HTR-8/SVneo (cell line): Measurements from ENCODE around the gene NSD1.

Source experiments
- DNase-seq: peaks from one replicate; pipeline ENCODE4 v3.0.0; 2011; ENCODE audit warnings: low spot score, mixed read lengths; ENCODE audit not compliant: insufficient read length
- FAIRE-seq: peaks from 2 replicates; lab custom pipeline; 2011; peaks lifted over from hg19 to GRCh38; lab: Jason Lieb, UNC

Gene NSD1

DNA sequence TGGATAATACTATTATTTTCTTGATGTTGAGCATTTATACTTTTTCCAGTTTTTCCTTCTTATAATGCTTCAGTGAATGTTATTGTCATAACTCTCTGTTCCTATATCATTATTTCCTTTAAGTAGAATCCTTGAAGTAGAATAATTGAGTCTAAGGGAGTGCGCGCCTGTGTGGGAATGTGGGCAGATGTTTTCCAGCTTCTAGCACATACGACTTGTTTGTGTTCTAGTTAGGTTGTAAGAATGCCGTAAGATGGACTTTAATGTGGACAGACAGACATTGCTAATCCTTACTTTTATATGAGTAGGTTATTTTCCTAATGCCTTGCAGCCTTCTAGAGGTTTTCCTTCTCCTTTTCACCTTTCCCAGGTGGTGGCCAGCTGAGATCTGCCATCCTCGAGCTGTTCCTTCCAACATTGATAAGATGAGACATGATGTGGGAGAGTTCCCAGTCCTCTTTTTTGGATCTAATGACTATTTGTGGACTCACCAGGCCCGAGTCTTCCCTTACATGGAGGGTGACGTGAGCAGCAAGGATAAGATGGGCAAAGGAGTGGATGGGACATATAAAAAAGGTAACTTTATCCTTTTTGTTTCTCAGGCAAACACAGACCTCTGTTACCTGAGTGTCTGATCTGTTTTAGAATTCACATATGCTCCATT is 135.8 kb downstream of the NSD1 start:
- no peak for FAIRE-seq
- DNase-seq, result no peak

DNA sequence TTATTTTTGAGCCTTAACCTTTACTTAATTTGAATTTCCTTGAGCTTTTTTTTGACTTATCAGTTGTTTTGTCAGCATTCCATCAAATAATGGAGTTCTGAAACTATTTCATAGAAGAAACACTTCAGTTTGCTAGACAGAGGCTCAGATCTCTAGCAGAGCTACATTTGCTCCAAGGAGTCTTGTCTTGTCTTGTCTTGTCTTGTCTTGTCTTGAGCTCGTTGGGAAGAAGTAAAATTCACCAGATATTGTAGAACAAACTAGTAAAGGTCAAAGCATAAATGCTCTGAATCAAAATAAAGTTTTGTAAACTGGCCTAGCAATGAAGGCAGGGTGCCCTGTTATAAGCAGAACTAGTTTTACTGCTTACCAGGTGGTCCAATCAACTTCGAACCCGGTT is 136.4 kb downstream of the NSD1 start:
- FAIRE-seq, result no peak
- DNase-seq, result no peak

DNA sequence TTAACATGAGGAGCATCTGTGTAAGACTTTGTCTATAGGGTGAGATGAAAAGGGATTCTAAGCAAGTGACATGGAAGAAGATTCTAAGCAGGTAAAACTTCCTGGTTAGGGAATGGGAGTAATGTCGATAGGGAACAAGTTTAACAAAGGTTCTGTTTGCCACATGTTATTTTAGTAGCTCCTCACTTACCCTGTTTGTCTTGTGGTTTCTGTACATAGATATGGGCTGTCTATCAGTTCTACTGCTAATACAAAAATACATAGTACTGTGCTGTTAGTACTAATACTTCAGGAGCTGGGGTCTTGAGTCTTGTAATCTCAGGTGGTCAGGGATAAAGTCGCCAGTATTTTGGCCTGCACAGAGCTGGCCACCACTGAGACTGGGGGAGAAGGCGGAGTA is 137.1 kb downstream of the NSD1 start:
- DNase-seq (no peak), FAIRE-seq (no peak)

DNA sequence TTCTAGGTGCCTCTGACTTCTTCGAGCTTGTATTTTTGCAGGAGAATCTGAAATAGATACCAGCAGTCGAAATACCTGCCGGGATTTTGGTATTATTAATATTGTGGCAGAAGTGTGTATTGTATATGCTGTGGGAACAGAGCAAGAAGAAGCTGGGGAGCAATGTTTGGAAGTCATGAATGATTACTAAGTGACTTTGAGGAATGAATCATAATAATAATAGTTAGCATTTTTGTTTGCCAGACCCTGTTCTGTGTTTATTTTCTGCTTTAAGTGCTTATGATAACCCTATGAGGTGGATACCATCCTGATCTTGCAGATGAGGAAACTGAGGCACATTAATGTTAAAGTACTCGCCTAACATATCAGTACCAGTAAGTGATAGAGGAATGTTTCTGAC is 137.5 kb downstream of the NSD1 start:
- no peak for DNase-seq
- FAIRE-seq, result no peak

DNA sequence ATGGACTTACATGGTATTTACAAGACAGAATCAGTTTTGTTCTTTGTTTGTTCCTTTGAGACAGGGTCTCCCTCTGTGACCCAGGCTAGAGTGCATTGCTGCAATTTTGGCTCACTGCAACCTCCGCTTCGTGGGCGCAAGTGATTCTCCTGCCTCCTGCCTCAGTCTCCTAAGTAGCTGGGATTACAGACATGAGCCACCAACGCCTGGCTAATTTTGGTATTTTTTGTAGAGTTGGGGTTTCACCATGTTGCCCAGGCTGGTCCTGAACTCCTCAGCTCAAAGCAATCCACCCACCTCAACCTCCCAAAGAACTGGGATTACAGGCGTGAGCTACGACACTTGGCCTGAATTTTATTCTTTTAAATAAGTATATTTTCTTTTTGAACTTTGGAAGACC is 142.3 kb downstream of the NSD1 start:
- FAIRE-seq (no peak), DNase-seq (no peak)

DNA sequence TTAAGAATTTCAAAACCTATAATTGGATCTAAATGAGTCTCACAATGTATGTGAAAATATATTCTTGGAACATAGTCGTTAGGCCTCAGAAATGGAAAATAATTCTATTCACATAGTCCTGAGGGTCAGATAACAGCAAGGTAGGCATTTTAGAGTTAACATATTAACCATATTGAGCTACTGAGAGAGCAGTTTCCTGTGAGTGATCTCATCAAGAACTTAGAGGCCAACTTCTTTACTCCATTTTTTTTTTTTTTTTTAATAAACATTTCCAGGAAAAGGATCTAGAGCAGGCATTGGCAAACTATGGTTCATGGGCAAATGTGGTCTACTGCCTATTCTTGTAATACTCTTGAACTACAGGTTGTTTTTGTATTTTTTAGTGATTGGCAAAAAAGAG is 143.3 kb downstream of the NSD1 start:
- FAIRE-seq, result no peak
- DNase-seq, result no peak

DNA sequence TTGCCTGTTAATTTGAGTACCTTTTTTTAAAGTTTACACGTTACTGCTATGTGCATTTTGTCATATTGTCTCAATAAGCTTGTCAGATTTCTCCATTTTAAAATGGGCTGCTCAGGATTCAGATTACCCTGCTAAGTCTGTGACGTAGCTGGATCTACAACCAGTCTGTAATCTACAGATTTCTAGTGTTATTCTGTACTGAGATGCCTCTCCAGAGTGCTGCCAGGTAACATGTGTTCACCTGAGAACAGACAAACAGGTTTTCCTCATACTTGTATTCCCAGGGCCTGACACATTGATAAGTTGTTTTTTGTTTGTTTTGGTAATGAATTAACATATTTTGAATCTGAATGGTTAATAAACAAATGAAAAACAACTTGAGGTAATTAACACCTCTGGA is 154.6 kb downstream of the NSD1 start:
- no peak for DNase-seq
- no peak for FAIRE-seq

DNA sequence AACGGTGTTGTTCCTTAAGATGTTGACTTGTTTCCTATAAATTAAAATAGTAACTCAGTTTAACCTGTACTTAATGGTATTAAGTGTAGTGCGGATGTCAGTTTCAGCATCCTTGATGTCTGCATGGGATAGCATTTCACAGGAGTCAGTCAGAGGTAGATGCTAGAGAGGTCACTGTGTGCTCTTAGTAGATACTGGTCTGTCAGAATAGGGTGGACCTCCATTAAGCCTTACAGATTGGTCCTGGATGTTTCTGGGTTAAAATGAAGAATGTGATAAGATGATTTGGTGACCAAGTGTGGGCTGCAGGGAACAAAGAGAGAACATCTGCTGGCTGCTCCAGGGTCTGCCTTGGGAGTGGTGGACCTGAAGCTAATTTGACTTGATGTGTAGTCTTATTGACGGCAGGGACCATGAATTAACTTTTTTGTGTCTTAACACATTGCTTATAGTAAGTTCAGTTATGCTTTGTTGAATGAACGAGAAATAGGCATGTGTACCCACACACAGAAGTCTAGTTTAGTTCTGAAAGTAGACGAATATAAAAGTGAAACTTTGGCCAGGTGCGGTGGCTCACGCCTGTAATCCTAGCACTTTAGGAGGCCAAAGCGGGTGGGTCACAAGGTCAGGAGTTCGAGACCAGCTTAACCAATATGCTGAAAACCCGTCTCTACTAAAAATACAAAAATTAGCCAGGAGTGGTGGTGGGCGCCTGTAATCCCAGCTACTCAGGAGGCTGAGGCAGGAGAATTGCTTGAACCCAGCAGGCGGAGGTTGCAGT is 157.4 kb downstream of the NSD1 start:
- DNase-seq, result no peak
- no peak for FAIRE-seq

DNA sequence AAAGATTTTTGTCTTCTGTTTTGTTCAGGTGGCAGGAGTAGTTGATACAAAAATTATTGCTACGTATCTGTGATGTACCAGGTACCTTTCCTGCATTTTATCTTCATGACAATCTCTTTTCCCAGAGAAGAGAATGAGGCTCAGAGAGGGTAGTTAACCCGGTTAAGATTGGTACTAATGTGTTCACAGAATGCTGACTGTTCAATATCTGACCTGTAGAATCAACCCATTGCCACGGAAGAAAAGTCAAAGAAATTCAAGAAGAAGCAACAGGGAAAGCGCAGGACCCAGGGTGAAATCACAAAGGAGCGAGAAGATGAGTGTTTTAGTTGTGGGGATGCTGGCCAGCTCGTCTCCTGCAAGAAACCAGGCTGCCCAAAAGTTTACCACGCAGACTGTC is 158.2 kb downstream of the NSD1 start:
- no peak for DNase-seq
- FAIRE-seq, result no peak

DNA sequence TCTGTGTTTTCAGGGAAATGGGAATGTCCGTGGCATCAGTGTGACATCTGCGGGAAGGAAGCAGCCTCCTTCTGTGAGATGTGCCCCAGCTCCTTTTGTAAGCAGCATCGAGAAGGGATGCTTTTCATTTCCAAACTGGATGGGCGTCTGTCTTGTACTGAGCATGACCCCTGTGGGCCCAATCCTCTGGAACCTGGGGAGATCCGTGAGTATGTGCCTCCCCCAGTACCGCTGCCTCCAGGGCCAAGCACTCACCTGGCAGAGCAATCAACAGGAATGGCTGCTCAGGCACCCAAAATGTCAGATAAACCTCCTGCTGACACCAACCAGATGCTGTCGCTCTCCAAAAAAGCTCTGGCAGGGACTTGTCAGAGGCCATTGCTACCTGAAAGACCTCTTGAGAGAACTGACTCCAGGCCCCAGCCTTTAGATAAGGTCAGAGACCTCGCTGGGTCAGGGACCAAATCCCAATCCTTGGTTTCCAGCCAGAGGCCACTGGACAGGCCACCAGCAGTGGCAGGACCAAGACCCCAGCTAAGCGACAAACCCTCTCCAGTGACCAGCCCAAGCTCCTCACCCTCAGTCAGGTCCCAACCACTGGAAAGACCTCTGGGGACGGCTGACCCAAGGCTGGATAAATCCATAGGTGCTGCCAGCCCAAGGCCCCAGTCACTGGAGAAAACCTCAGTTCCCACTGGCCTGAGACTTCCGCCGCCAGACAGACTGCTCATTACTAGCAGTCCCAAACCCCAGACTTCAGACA is 160.4 kb downstream of the NSD1 start:
- FAIRE-seq, result no peak
- no peak for DNase-seq

DNA sequence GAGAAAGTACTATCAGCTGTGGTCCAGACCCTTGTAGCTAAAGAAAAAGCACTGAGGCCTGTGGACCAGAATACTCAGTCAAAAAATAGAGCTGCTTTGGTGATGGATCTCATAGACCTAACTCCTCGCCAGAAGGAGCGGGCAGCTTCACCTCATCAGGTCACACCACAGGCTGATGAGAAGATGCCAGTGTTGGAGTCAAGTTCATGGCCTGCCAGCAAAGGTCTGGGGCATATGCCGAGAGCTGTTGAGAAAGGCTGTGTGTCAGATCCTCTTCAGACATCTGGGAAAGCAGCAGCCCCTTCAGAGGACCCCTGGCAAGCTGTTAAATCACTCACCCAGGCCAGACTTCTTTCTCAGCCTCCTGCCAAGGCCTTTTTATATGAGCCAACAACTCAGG is 161.1 kb downstream of the NSD1 start:
- no peak for FAIRE-seq

DNA sequence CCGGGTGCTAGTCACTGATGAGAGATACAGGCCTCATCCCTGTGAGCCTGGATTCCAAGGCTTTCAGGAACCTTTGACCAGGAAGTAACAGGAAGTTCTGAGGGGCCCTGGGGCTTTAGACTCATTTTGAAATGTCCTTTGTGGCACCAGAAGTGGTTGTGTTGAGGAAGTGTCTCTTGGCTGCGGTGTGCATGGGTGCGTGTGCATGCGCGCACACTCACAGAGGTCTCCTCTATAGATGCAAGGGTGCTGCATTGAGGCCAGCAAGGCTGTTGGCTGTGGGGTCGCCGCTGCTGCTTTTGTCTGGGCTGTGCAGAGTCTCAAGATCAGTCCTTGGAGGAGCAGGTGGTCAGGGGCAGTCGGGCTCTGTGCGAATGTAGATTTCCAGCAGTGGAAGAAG is 162.4 kb downstream of the NSD1 start:
- FAIRE-seq (no peak), DNase-seq (no peak)

More for the DNA sequence above, 161.1 kb downstream of the NSD1 start:
- DNase-seq, result no peak

DNA sequence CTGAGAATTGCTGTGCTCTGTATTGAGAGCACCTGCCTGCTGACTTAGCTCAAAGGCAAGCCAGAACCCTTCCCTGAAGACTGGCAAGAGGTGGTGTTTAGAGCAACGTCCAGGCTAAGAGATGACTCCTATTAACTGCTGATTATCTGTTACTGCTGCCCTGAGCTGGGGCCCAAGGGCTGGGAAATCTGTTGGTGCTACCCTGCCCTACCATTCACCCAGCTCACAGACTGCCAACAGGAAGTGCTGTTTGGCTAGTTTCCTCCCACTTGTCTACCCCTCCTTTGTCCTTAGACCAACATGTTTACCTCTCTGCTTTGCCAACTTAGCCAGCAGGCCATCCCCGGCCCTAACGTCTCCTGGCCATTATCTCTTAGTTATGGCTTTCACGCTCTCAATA is 163.0 kb downstream of the NSD1 start:
- FAIRE-seq (no peak), DNase-seq (no peak)

DNA sequence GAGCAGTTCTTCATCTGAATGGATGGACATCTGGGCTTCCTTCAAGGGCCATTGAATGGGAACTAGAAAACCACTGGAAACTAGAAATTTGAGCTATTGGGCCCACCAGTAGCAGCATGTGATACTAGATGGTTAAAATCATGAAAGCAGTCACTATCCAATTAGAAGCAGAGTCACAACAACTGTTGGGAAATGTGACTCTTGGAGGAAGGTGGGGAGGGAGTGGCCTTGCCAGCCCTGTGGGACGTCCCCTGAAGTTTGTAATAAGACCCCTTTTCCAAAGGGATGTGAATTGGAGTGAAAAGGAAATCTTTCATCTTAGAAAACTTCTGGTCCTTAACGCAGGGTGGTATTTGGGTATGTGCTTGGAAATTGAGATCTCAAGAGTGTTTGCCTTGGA is 164.3 kb downstream of the NSD1 start:
- FAIRE-seq (no peak), DNase-seq (no peak)

DNA sequence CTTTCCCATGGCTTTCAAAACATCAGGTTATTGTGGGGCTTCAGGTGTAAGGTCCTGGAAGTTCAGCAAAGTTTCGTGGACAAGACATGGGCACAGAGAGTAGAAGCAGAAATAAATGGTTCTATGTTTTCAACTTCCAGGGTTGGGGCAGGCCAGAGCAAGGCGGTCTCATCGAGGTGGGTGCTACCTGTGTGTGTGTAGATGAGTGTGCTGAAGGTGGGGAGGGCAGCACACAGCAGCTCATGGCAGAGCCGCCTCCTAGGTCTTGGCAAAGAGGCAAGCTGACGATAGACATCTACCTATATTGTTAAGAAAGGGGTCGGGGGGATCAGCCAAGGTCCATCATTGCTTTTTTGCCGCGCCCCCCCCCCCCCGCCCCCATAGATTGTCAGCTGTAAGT is 166.1 kb downstream of the NSD1 start:
- DNase-seq (no peak), FAIRE-seq (no peak)

DNA sequence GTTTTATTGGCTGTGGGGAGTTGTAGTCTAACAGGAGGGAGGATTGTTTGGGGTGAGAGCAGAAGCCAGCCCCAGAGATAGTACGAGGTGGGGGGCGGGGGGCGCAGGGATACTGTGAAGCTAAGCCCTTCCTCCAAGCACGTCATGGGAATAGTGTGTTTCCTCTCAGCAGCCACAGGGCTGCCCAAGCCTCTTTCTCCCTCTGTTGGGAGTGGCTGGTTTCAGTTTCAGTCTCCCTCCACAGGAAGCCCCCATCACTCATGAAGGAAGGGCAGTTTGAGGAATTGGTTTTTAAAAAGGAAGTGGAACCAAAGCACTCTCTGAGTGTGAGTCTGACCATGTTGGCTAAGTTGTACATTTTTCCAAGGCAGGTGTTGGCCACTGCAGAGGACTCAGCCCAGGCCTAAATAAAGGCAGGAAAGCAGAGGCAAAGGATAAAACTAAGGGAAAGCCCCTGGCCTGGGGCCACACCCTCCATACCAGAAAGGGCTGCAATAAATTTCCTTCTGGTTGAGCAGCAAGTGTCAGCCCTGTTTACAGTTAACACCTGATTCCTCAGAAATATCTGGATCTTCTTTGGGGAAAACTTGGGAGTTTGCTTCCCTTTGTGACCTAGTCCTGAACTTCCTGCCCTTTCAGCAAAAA is 166.8 kb downstream of the NSD1 start:
- DNase-seq (peak; percentile 74), FAIRE-seq (no peak)

DNA sequence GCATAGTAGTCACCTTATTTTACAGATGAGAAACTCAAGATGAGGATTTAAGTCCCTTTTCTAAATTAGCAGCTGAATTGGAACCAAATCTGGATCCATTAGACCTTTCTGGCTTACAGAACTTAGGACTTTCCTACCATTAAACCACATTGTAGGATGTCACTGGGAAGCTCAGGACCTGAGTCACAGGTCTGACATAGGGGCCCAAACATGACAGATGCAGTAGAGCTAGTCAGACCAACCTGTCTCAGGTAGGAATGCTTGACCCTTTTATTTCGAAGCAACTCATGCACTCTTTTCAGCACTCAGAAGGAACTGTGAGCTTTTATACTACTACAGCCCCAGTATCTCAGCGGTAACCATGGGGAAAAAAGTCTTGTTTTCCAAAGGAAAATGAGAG is 167.4 kb downstream of the NSD1 start:
- no peak for FAIRE-seq

DNA sequence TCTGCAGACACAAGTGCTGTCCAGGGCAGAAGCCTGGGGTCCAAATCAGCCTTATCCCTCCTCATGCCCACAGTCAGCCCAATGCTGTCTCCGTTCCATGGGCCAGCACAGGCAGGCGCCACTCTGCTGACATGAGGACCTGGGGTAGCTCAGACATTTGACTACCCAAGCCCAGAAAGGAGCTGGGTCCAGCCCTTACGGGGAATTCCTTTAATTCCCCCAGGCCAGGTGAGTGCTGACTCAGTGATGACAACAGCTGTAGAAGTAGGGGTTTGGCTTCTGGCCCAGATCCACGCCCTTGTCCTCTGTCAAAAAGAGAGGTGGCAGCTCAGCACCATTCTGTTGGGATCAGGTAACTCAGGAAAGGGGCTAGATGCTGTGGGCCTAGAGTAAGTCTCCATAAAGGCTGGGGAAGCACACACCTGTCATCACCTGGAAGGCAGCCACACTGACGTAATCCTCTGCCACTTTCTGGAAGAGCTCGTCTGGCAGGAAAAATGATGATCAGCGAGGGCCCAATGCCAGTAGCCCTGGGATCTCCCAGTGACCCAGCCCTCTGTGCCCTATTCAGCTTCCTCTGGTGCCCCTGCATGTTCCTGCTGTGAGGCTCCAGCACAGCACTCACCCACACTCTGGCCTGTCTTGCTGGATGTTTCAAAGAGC is 168.1 kb downstream of the NSD1 start:
- no peak for DNase-seq
- no peak for FAIRE-seq

More for the DNA sequence above, 167.4 kb downstream of the NSD1 start:
- no peak for DNase-seq

DNA sequence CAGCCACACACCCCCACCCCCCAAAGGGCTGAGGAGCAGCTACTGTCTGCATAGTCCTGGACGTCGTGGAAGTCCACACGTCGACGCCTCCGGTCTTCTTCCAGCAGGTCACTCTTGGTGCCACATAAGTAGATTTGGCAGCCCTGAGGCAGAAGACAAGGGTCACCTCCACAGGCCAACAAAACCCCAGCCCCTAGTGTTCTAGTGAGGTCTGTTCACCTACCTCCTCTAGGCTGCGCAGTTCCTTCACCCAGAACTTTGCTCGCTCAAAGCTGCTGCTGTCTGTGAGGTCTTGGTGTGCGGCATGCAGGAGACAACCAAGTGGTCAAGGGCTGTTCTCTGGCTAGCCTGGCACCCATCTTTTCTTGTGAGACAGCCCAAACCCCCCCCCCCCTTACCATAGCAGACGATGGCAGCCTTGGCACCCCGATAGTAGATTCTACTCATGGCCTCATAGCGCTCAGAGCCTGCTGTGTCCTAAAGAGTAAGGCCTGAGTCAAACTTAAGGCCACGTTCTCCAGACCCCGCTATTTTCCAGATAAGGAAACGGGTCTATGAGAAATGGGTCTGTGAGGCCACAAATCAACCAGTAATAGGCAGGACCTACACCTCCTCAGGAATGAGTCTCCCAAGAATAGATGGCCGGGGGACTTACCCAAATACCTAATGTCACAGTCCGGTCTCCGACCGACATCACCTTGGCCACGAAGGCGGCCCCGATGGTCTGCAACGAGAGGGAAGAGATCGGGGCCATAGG is 169.0 kb downstream of the NSD1 start:
- no peak for FAIRE-seq
- no peak for DNase-seq
